ENCODE data around the gene PLD3.

DNA sequence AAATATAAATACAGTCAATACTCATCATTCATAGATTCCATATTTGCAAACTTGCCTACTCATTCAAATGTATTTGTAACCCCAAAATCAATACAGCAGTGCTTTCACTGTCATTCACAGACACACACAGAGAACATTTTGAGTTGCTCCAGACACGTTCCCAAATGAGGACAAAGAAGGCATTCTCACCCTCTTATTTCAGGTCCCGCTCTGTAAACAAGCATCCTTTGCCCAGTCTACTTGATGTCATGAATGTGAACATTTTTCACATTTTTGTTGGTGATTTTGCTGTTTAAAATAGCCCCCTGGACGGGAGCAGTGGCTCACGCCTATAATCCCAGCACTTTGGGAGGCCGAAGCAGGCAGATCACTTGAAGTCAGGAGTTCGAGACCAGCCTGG is 15.8 kb upstream of the PLD3 start:
- TF ChIP-seq, protein P1, sequence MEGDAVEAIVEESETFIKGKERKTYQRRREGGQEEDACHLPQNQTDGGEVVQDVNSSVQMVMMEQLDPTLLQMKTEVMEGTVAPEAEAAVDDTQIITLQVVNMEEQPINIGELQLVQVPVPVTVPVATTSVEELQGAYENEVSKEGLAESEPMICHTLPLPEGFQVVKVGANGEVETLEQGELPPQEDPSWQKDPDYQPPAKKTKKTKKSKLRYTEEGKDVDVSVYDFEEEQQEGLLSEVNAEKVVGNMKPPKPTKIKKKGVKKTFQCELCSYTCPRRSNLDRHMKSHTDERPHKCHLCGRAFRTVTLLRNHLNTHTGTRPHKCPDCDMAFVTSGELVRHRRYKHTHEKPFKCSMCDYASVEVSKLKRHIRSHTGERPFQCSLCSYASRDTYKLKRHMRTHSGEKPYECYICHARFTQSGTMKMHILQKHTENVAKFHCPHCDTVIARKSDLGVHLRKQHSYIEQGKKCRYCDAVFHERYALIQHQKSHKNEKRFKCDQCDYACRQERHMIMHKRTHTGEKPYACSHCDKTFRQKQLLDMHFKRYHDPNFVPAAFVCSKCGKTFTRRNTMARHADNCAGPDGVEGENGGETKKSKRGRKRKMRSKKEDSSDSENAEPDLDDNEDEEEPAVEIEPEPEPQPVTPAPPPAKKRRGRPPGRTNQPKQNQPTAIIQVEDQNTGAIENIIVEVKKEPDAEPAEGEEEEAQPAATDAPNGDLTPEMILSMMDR (optimal IDR thresholded peaks at IDR 0.05 in 1 of 3, IDR thresholded peaks at IDR 0.05 in 1 of 3, conservative IDR thresholded peaks at IDR 0.05 in 1 of 3; ENCODE audit: extremely low read depth in 1 of 3, insufficient read depth in 2 of 3, low read length in 3 of 3): no peak
- no peak for TF ChIP-seq EZH2 (IDR thresholded peaks at IDR 0.05; ENCODE audit: low read length)
